LNCAP (cell line): ENCODE measurements around the gene DDX47.

Experiments
- CTCF ChIP-seq: fragments of 450-650 bp; IDR thresholded peaks from 2 replicates; pipeline ENCODE4 v1.5.1; 2017; ENCODE audit warnings: mild to moderate bottlenecking

Gene DDX47

GRCh38 chr12:12779529-12779928, 33.6 kb upstream of the DDX47 start:
- TF ChIP-seq CTCF: no peak

DNA sequence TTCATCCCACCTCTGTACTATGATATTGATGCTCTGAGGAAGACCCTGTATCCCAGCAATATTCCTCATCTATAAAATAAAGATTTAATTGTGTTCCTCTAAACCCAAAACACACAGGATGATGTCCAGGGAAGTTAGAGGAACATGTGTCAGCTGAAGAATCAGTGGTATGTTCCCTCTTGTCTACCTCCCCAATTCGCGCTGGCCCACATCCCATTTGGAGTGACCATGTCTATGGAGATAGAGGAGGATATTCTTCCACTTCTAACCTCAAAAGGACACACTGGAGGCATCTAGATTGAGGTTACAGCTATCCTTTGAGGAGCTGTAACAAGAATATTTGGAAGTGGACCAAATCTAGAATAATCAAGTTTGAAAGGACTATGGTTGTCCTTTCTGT, 29.0 kb upstream of the DDX47 start:
- no peak for TF ChIP-seq CTCF

DNA sequence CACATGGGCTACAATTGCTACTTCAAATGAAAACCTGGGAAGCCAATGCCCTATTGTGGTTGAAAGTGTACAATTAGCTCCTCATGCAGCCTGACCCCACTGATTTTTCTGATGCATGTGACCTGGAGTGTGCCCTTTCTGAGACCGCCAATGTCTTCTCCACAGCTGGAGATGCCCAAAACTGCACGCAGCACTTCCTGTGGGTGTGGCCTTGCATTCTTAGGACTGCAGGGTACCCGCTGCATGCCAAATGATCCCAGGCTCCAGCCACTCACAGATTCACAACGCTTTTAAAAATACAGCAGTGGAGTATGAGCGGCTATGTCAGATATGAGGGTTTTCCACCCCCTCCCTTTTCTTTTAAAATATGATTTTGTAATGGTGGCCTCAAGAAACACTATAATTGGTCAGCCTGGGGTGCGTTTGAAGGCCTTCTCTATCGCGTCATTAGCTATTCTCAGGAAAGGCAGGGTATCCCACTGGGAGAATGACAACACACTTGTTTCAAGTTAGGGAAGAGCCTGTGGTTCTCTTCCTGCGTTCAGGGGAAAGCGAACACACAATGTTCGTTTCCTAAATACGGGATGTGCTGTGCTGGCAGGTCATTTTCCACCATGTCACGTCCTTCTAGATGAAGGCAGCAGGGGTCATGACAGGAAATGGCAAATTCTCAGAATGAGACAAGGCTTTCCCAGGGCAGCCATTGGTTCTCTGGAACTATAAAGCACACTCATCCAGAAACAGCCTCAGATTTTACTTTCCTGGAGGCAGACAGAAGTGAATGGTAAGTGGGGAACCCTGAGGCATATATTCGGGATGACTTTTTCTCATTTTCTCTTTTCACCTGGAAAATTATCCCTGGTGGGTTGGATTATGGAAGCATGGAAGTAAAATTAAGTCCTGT, 28.0 kb upstream of the DDX47 start, which contains the start of gene APOLD1:
Gene APOLD1 (plus strand): TSS at position 749 of the 904 bp plus-strand sequence. CDS start 33 bp downstream, at position 782.
- no peak for TF ChIP-seq CTCF

- no peak for TF ChIP-seq CTCF
These were observed 26.8 kb upstream of the DDX47 start for GRCh38 chr12:12786351-12786705.

GRCh38 chr12:12786706-12787601, 26.2 kb upstream of the DDX47 start:
- TF ChIP-seq CTCF: no peak

- TF ChIP-seq CTCF: no peak
These were observed 25.0 kb upstream of the DDX47 start for GRCh38 chr12:12788131-12788530.

DNA sequence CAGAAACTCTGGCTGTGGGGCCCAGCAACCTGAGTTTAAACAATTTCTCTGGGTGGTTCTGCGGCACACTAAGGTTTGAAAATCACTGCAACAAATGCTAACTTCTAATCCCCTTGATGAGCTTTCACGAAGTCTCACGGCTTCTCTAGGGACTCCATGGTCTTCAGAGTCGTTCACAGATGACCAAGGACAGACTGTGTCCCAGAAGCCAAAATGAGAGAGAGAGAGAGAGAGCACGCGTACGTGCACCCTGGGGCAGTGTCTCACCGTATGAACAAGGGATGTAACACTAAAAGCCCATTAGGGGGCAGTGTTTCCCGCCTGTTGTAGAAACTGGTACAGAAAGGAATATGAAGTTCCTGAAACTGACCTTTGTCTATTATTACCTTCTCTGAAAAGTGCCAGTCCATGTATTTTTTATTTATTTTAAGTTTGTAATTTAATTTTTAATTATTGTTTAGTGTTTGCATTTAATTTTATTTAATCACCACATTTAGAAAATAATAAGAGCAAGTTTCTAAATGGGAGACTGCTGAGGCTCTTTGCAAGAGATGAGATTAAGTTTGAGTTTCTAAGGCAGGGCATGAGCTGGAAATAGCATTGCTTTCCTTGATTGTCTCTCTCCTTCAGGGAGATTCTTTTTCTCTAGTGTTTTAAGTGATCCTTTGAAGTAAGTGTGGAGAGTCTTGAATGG, 24.3 kb upstream of the DDX47 start:
- peak; percentile 77 for TF ChIP-seq CTCF
